B cell (primary cell): ENCODE measurements around the gene ZNF565. TPM values are rescaled to one million over a fixed set of nuclear protein-coding genes. Genes with fewer than 3 reads are reported as not detected.
"Not testable (repeated sequence)": the region's sequence is repeated elsewhere in the genome, so short reads cannot be mapped to it uniquely, and the experiment has no call there.

Experiments used
- ATAC-seq: fragments of 200-7000 bp; cut with Tn5 transposase; one replicate; pipeline ENCODE4 v1.10.0; 2021; ENCODE audit warnings: low read depth, mild to moderate bottlenecking, moderate number of reproducible peaks, moderate library complexity
- CTCF ChIA-PET: fragments of 350-600 bp; sonication (Branson Sonifier 250); formaldehyde crosslinking; loops from one replicate; lab custom pipeline; 2021; ENCODE audit warnings: antibody characterized with exemption, inconsistent platforms; lab: Charles Lee
- POLR2A ChIA-PET: fragments of 350-600 bp; sonication (Branson Sonifier 250); formaldehyde crosslinking; loops from one replicate; lab custom pipeline; 2021; ENCODE audit warnings: antibody characterized with exemption; lab: Charles Lee
- DNase-seq: peaks from one replicate; pipeline ENCODE4 v3.0.0; 2013
- H2AFZ ChIP-seq: 2 replicates; pipeline ENCODE4 v1.6.1; 2012; ENCODE audit warnings: mild to moderate bottlenecking, low read depth, low read length; ENCODE audit not compliant: insufficient read depth, poor library complexity, severe bottlenecking
- H3K27ac ChIP-seq, 2 donors: 1 replicate in 1 of 2; 2 replicates in 1 of 2; pipeline ENCODE4 v1.5.1; 2012 to 2013; ENCODE audit warnings: low read length in 2 of 2, mild to moderate bottlenecking in 2 of 2, moderate library complexity in 1 of 2
- H3K27me3 ChIP-seq, 4 experiments: fragments of 200-600 bp in 1 of 4; sonication (generic) in 1 of 4; replicated peaks in 1 of 4; 1 replicate in 2 of 4; 2 replicates in 2 of 4; pipeline versions ENCODE4 v1.6.1 to v1.7.0; 2013 to 2016; ENCODE audit warnings: low read length in 3 of 4, mild to moderate bottlenecking in 2 of 4, mixed read lengths in 1 of 4, moderate library complexity in 1 of 4; ENCODE audit not compliant: insufficient read depth in 4 of 4, control insufficient read depth in 3 of 4; ENCODE audit errors: control extremely low read depth in 1 of 4
- H3K36me3 ChIP-seq, 2 experiments: replicated peaks in 1 of 2; 1 replicate in 1 of 2; 2 replicates in 1 of 2; pipeline versions ENCODE4 v1.6.1 to v1.7.1; 2013; ENCODE audit warnings: low read length in 1 of 2; ENCODE audit not compliant: insufficient read depth in 2 of 2, control insufficient read depth in 1 of 2; ENCODE audit errors: control extremely low read depth in 1 of 2, extremely low read depth in 1 of 2
- H3K4me1 ChIP-seq, 2 donors: fragments of 200-600 bp in 1 of 2; sonication (generic) in 1 of 2; 1 replicate in 1 of 2; 2 replicates in 1 of 2; pipeline versions ENCODE4 v1.5.1 to v1.6.1; 2013 to 2017; ENCODE audit warnings: low read length in 2 of 2; ENCODE audit not compliant: control insufficient read depth in 2 of 2, insufficient read depth in 2 of 2
- H3K4me2 ChIP-seq: replicated peaks from 2 replicates; pipeline ENCODE3; 2012; ENCODE audit warnings: mild to moderate bottlenecking, low read depth, low read length; ENCODE audit not compliant: poor library complexity, severe bottlenecking
- H3K4me3 ChIP-seq, 5 experiments: fragments of 200-600 bp in 1 of 5; sonication (generic) in 1 of 5; 1 replicate in 3 of 5; 2 replicates in 2 of 5; pipeline versions ENCODE4 v1.5.1 to v1.7.0; 2011 to 2016; ENCODE audit warnings: low read length in 4 of 5, mild to moderate bottlenecking in 4 of 5, low read depth in 2 of 5, control low read depth in 1 of 5, moderate library complexity in 1 of 5; ENCODE audit not compliant: insufficient read depth in 1 of 5; ENCODE audit errors: control extremely low read depth in 1 of 5, extremely low read depth in 1 of 5
- H3K79me2 ChIP-seq: fragments of 200-600 bp; sonication (generic); one replicate; pipeline ENCODE4 v1.6.0; 2016; ENCODE audit warnings: low read length; ENCODE audit not compliant: control insufficient read depth, insufficient read depth
- H3K9ac ChIP-seq: fragments of 200-600 bp; sonication (generic); 2 replicates; pipeline ENCODE4 v1.6.1; 2017; ENCODE audit warnings: mild to moderate bottlenecking, low read length, moderate library complexity
- H3K9me3 ChIP-seq, 3 donors: one replicate each; pipeline versions ENCODE4 v1.6.1 to v1.7.1; 2013; ENCODE audit warnings: low read length in 2 of 3; ENCODE audit not compliant: control insufficient read depth in 2 of 3, insufficient read depth in 1 of 3; ENCODE audit errors: control extremely low read depth in 1 of 3
- H4K20me1 ChIP-seq: 2 replicates; pipeline ENCODE4 v1.6.0; 2012; ENCODE audit warnings: mild to moderate bottlenecking, low read length; ENCODE audit not compliant: insufficient read depth, control insufficient read depth, poor library complexity, severe bottlenecking
- H3K27ac Mint-ChIP-seq: one replicate; pipeline ENCODE4 v1.8.0; 2021; ENCODE audit warnings: mixed read lengths
- H3K27me3 Mint-ChIP-seq: one replicate; pipeline ENCODE4 v1.8.0; 2021; ENCODE audit warnings: mixed read lengths
- H3K4me1 Mint-ChIP-seq: one replicate; pipeline ENCODE4 v1.8.0; 2021; ENCODE audit warnings: mixed read lengths
- H3K4me3 Mint-ChIP-seq: one replicate; pipeline ENCODE4 v1.8.0; 2021; ENCODE audit warnings: mixed read lengths
- H3K9me3 Mint-ChIP-seq: one replicate; pipeline ENCODE4 v1.8.0; 2022; ENCODE audit warnings: mixed read lengths; ENCODE audit not compliant: insufficient read depth
- WGBS: methylation state at CpG from one replicate; pipeline ENCODE4 v1.1.5; 2013; ENCODE audit warnings: missing lambda C conversion rate; ENCODE audit not compliant: insufficient coverage; 5-methylcytosine and 5-hydroxymethylcytosine counted together
- intact Hi-C: fragments of 100-400 bp; cut with micrococcal nuclease; formaldehyde crosslinking; loops from one replicate; pipeline ENCODE4 v1.10.0; 2022
- polyA plus RNA-seq: library from polyadenylated mRNA; depleted of rRNA; stranded (reverse); fragments of >200 nt; gene quantifications from 2 replicates; pipeline ENCODE4 v1.2.3, GENCODE V29; 2012
- small RNA-seq: library from RNA; depleted of rRNA; stranded (forward); fragments of <200 nt; gene quantifications from one replicate; pipeline ENCODE3, GENCODE V24; 2012; ENCODE audit warnings: low replicate concordance, low read depth; ENCODE audit not compliant: insufficient read length
- total RNA-seq, 2 donors: library from RNA; stranded (reverse); fragments of 120-200 nt in 1 of 2; gene quantifications; 1 replicate in 1 of 2; 2 replicates in 1 of 2; pipeline versions ENCODE4 v1.2.3 to v1.2.4, GENCODE V29; 2013 to 2022

The ZNF565 gene
- total and polyA plus RNA-seq, 2 donors (not counting 1 experiment from before 2014, with no cell fraction given) = 2.9 to 5.2 TPM

DNA sequence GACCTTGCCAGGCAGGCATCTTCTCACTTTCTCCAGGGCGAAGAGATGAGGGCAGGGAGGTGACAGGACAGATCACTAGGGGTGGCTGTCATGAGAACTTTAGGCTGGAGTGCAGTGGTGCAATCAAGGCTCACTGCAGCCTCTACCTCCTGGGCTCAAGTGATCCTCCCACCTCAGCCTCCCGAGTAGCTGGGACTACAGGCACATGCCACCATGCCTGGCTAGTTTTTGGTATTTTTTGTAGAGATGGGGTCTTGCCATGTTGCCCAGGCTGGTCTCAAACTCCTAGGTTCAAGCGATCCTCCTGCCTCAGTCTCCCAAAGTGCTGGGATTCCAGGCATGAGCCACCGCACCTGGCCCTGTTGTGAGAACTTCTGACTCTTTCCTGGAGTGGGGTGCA is 79.6 kb downstream of the ZNF565 start:
- intact Hi-C loops, H3K4me3 Mint-ChIP-seq, H3K4me2 ChIP-seq, H3K4me1 Mint-ChIP-seq, POLR2A ChIA-PET, H3K9ac ChIP-seq, H4K20me1 ChIP-seq, H3K36me3 ChIP-seq, H3K79me2 ChIP-seq, H2AFZ ChIP-seq, DNase-seq, H3K9me3 ChIP-seq, H3K4me3 ChIP-seq, H3K27me3 Mint-ChIP-seq, CTCF ChIA-PET, H3K27me3 ChIP-seq, ATAC-seq, H3K27ac Mint-ChIP-seq, H3K9me3 Mint-ChIP-seq, H3K27ac ChIP-seq: not testable (repeated sequence)
- H3K4me1 ChIP-seq = peaks cover 0 to 18% of the 10 kb centered on the region in 2 donors
- WGBS = 100% methylated on average over 2 of the region's 4 CpGs

Small RNA genes lying within 50 kb of the gene (small RNA-seq; reads per million reads assigned to genes)
- not detected for gene RF00019

Other genes with a start within 250 kb of the ZNF565 start
- gene SDHAF1, start 219.5 kb downstream of the ZNF565 start, total RNA-seq = 24.2 and 24.6 TPM in 2 replicates
- gene SDHAF1, start 219.5 kb downstream of the ZNF565 start, polyA plus RNA-seq = 11.8 and 22.0 TPM in 2 replicates
- 2.4 and 3.4 TPM in 2 replicates for gene SYNE4, start 205.9 kb downstream of the ZNF565 start, total RNA-seq
- gene SYNE4, start 205.9 kb downstream of the ZNF565 start, polyA plus RNA-seq = 2.3 and 2.5 TPM in 2 replicates
- 49.4 and 54.5 TPM in 2 replicates for gene ALKBH6, start 200.5 kb downstream of the ZNF565 start, total RNA-seq
- 56.5 and 65.5 TPM in 2 replicates for gene ALKBH6, start 200.5 kb downstream of the ZNF565 start, polyA plus RNA-seq
- gene CLIP3, start 181.8 kb downstream of the ZNF565 start, total RNA-seq = 1.3 and 1.8 TPM in 2 replicates
- gene CLIP3, start 181.8 kb downstream of the ZNF565 start, polyA plus RNA-seq = 0.42 and 0.55 TPM in 2 replicates
- gene THAP8, start 160.4 kb downstream of the ZNF565 start, total RNA-seq = 3.9 and 4.5 TPM in 2 replicates
- gene THAP8, start 160.4 kb downstream of the ZNF565 start, polyA plus RNA-seq = 2.8 and 5.7 TPM in 2 replicates
- 1.9 and 3.0 TPM in 2 replicates for gene WDR62, start 159.8 kb downstream of the ZNF565 start, total RNA-seq
- 1.8 and 1.9 TPM in 2 replicates for gene WDR62, start 159.8 kb downstream of the ZNF565 start, polyA plus RNA-seq
- gene OVOL3, start 103.5 kb downstream of the ZNF565 start, total RNA-seq = not detected in 2 replicates
- gene OVOL3, start 103.5 kb downstream of the ZNF565 start, polyA plus RNA-seq = not detected in 2 replicates
- gene POLR2I, start 99.8 kb downstream of the ZNF565 start, total RNA-seq = 28.2 and 33.4 TPM in 2 replicates
- 30.2 and 39.1 TPM in 2 replicates for gene POLR2I, start 99.8 kb downstream of the ZNF565 start, polyA plus RNA-seq
- 145 and 148 TPM in 2 replicates for gene TBCB, start 99.2 kb downstream of the ZNF565 start, total RNA-seq
- gene TBCB, start 99.2 kb downstream of the ZNF565 start, polyA plus RNA-seq = 187 and 193 TPM in 2 replicates
- 294 and 296 TPM in 2 replicates for gene CAPNS1, start 74.6 kb downstream of the ZNF565 start, total RNA-seq
- gene CAPNS1, start 74.6 kb downstream of the ZNF565 start, polyA plus RNA-seq = 201 and 272 TPM in 2 replicates
- not detected in 2 replicates for gene COX7A1, start 62.2 kb downstream of the ZNF565 start, total RNA-seq
- gene COX7A1, start 62.2 kb downstream of the ZNF565 start, polyA plus RNA-seq = not detected in 2 replicates
- gene ZNF146, start 441 bp upstream of the ZNF565 start, total RNA-seq = 62.2 and 69.3 TPM in 2 replicates
- 21.9 and 26.4 TPM in 2 replicates for gene ZNF146, start 441 bp upstream of the ZNF565 start, polyA plus RNA-seq
- gene ZFP14, start 164.5 kb upstream of the ZNF565 start, total RNA-seq = 22.4 and 22.7 TPM in 2 replicates
- 5.1 and 5.2 TPM in 2 replicates for gene ZFP14, start 164.5 kb upstream of the ZNF565 start, polyA plus RNA-seq
- gene ZFP82, start 204.0 kb upstream of the ZNF565 start, total RNA-seq = 14.4 and 14.6 TPM in 2 replicates
- gene ZFP82, start 204.0 kb upstream of the ZNF565 start, polyA plus RNA-seq = 4.7 and 7.7 TPM in 2 replicates